DOHH2 (cell line): ENCODE results near the gene VNN1.

Experiments used
- H3F3A ChIP-seq: fragments of 200-600 bp; sonication (generic), shearing (Covaris generic); 2 replicates; pipeline ENCODE4 v1.6.0; 2016; ENCODE audit warnings: antibody characterized with exemption, mild to moderate bottlenecking; ENCODE audit not compliant: control insufficient read depth, insufficient read depth
- H3K27ac ChIP-seq: fragments of 200-600 bp; sonication (generic); 2 replicates; pipeline ENCODE4 v1.5.1; 2014; ENCODE audit warnings: low read depth, mild to moderate bottlenecking, low read length, moderate library complexity
- H3K27me3 ChIP-seq: fragments of 200-600 bp; sonication (generic); 2 replicates; pipeline ENCODE4 v1.6.1; 2014; ENCODE audit warnings: mild to moderate bottlenecking, low read length, mixed read lengths; ENCODE audit not compliant: control insufficient read depth
- H3K36me3 ChIP-seq: fragments of 200-600 bp; sonication (generic); 2 replicates; pipeline ENCODE4 v1.6.1; 2014; ENCODE audit warnings: mild to moderate bottlenecking, low read length, moderate library complexity, mixed read lengths; ENCODE audit not compliant: control insufficient read depth
- H3K4me1 ChIP-seq: fragments of 200-600 bp; sonication (generic); 2 replicates; pipeline ENCODE4 v1.6.1; 2014; ENCODE audit warnings: mild to moderate bottlenecking, low read length, mixed read lengths; ENCODE audit not compliant: control insufficient read depth
- H3K4me2 ChIP-seq: fragments of 200-600 bp; sonication (generic); 2 replicates; pipeline ENCODE4 v1.6.0; 2014; ENCODE audit warnings: mild to moderate bottlenecking, low read length, moderate library complexity
- H3K4me3 ChIP-seq: fragments of 200-600 bp; sonication (generic); 2 replicates; pipeline ENCODE4 v1.5.1; 2014; ENCODE audit warnings: mild to moderate bottlenecking, low read length, mixed read lengths
- H3K79me2 ChIP-seq: fragments of 200-600 bp; sonication (generic); 2 replicates; pipeline ENCODE4 v1.6.1; 2014; ENCODE audit warnings: mild to moderate bottlenecking, low read length, mixed read lengths; ENCODE audit not compliant: control insufficient read depth
- H3K9me2 ChIP-seq: fragments of 200-600 bp; sonication (generic); replicated peaks from 2 replicates; pipeline ENCODE4 v1.6.1; 2014; ENCODE audit warnings: mild to moderate bottlenecking, low read length, mixed read lengths; ENCODE audit not compliant: control insufficient read depth
- H3K9me3 ChIP-seq: fragments of 200-600 bp; sonication (generic); 2 replicates; pipeline ENCODE4 v1.6.1; 2014; ENCODE audit warnings: antibody characterized with exemption, low read length, mixed read lengths; ENCODE audit not compliant: control insufficient read depth, insufficient read depth
- H4K20me1 ChIP-seq: fragments of 200-600 bp; sonication (generic); 2 replicates; pipeline ENCODE4 v1.6.0; 2014; ENCODE audit warnings: low read depth, mild to moderate bottlenecking, antibody characterized with exemption, low read length, moderate library complexity; ENCODE audit not compliant: control insufficient read depth, insufficient read depth
- CTCF ChIP-seq: fragments of 200-600 bp; sonication (generic); IDR thresholded peaks from one replicate; pipeline ENCODE4 v1.5.1; 2014; ENCODE audit warnings: antibody characterized with exemption, mild to moderate bottlenecking, low read depth, low read length; ENCODE audit not compliant: poor library complexity, severe bottlenecking
- EZH2phosphoT487 ChIP-seq: fragments of 200-600 bp; sonication (generic); IDR thresholded peaks from 2 replicates; pipeline ENCODE4 v1.6.1; 2017; ENCODE audit warnings: borderline replicate concordance, mild to moderate bottlenecking, antibody characterized with exemption, low read length, moderate library complexity, mixed read lengths

Gene VNN1

GRCh38 chr6:132751306-132751705 lies 37.5 kb upstream of the VNN1 start:
- H3K27me3 ChIP-seq, result no peaks in the 10 kb centered on the region
- no peak overlapping the region for H3K4me2 ChIP-seq
- no peaks in the 10 kb centered on the region for H3K9me2 ChIP-seq
- H3F3A ChIP-seq, result peaks cover 7% of the 10 kb centered on the region; the same call in 1 of the 2 replicates
- H3K79me2 ChIP-seq, result peaks cover 5% of the 10 kb centered on the region; the same call in 1 of the 2 replicates
- H3K27ac ChIP-seq, result no peak overlapping the region
- no peaks in the 10 kb centered on the region for H4K20me1 ChIP-seq
- peaks cover 42% of the 10 kb centered on the region for H3K36me3 ChIP-seq
- TF ChIP-seq EZH2phosphoT487 (no peak), CTCF (no peak)
- H3K9me3 ChIP-seq, result no peaks in the 10 kb centered on the region
- H3K4me1 ChIP-seq, result peaks cover 34% of the 10 kb centered on the region
- no peak overlapping the region for H3K4me3 ChIP-seq

- Histone ChIP-seq H3K9me2 (no peaks in the 10 kb centered on the region), H3K27ac (no peak overlapping the region), H4K20me1 (no peaks in the 10 kb centered on the region), H3K79me2 (peaks cover 2% of the 10 kb centered on the region; the same call in 1 of the 2 replicates), H3K9me3 (no peaks in the 10 kb centered on the region), H3K4me2 (no peak overlapping the region), H3K4me1 (peaks cover 28% of the 10 kb centered on the region), H3K36me3 (peaks cover 48% of the 10 kb centered on the region), H3F3A (peaks cover 5% of the 10 kb centered on the region; the same call in 1 of the 2 replicates), H3K4me3 (no peak overlapping the region), H3K27me3 (no peaks in the 10 kb centered on the region)
- TF ChIP-seq EZH2phosphoT487, result no peak
- TF ChIP-seq CTCF, result no peak
Observed at GRCh38 chr6:132750455-132751248, 36.8 kb upstream of the VNN1 start.

- TF ChIP-seq EZH2phosphoT487, result no peak
- no peak for TF ChIP-seq CTCF
- Histone ChIP-seq H3F3A (peaks cover 5% of the 10 kb centered on the region; the same call in 1 of the 2 replicates), H3K9me3 (no peaks in the 10 kb centered on the region), H4K20me1 (no peaks in the 10 kb centered on the region), H3K4me1 (peaks cover 17% of the 10 kb centered on the region), H3K36me3 (peaks cover 59% of the 10 kb centered on the region), H3K79me2 (no peaks in the 10 kb centered on the region), H3K27ac (no peak overlapping the region), H3K4me3 (no peak overlapping the region), H3K27me3 (no peaks in the 10 kb centered on the region), H3K4me2 (no peak overlapping the region; the same call in 1 of the 2 replicates), H3K9me2 (no peaks in the 10 kb centered on the region)
Observed at GRCh38 chr6:132749111-132749510, 35.3 kb upstream of the VNN1 start.
